MM.1S (cell line): ENCODE data around the gene EGFLAM.

Experiments used
- DNase-seq: peaks from one replicate; pipeline ENCODE4 v3.0.0-alpha.2; 2015
- H2AFZ ChIP-seq: fragments of 300-600 bp; sonication (generic); 2 replicates; pipeline ENCODE4 v1.6.0; 2016; ENCODE audit warnings: antibody characterized with exemption, low read length
- H3F3A ChIP-seq: fragments of 300-600 bp; sonication (generic); 2 replicates; pipeline ENCODE4 v1.6.1; 2016; ENCODE audit warnings: mild to moderate bottlenecking, antibody characterized with exemption, low read length, moderate library complexity, mixed read lengths; ENCODE audit not compliant: insufficient read depth
- H3K27ac ChIP-seq: fragments of 300-600 bp; sonication (generic); 2 replicates; pipeline ENCODE4 v1.5.1; 2016; ENCODE audit warnings: mild to moderate bottlenecking, low read length
- H3K27me3 ChIP-seq: fragments of 300-600 bp; sonication (generic); replicated peaks from 2 replicates; pipeline ENCODE4 v1.6.0; 2016; ENCODE audit warnings: low read length; ENCODE audit not compliant: insufficient read depth
- H3K36me3 ChIP-seq: fragments of 300-600 bp; sonication (generic); replicated peaks from 2 replicates; pipeline ENCODE4 v1.6.1; 2016; ENCODE audit warnings: mild to moderate bottlenecking, low read length, mixed read lengths; ENCODE audit not compliant: insufficient read depth
- H3K4me1 ChIP-seq: fragments of 300-600 bp; sonication (generic); 2 replicates; pipeline ENCODE4 v1.6.1; 2016; ENCODE audit warnings: low read length, mixed read lengths
- H3K4me2 ChIP-seq: fragments of 300-600 bp; sonication (generic); 2 replicates; pipeline ENCODE4 v1.6.0; 2016; ENCODE audit warnings: low read depth, low read length
- H3K4me3 ChIP-seq: fragments of 300-600 bp; sonication (generic); 2 replicates; pipeline ENCODE4 v1.5.1; 2016; ENCODE audit warnings: low read length, mixed read lengths
- H3K79me2 ChIP-seq: fragments of 300-600 bp; sonication (generic); 2 replicates; pipeline ENCODE4 v1.6.1; 2016; ENCODE audit warnings: mixed run types, low read length, mixed read lengths
- H3K9ac ChIP-seq: fragments of 300-600 bp; sonication (generic); 2 replicates; pipeline ENCODE4 v1.6.1; 2016; ENCODE audit warnings: low read length, mixed read lengths
- H3K9me2 ChIP-seq: fragments of 300-600 bp; sonication (generic); replicated peaks from 2 replicates; pipeline ENCODE4 v1.6.1; 2016; ENCODE audit warnings: mild to moderate bottlenecking, low read length, mixed read lengths; ENCODE audit not compliant: insufficient read depth
- H3K9me3 ChIP-seq: fragments of 300-600 bp; sonication (generic); replicated peaks from 2 replicates; pipeline ENCODE4 v1.6.1; 2016; ENCODE audit warnings: mild to moderate bottlenecking, low read length, mixed read lengths; ENCODE audit not compliant: insufficient read depth
- H4K20me1 ChIP-seq: fragments of 300-600 bp; sonication (generic); 2 replicates; pipeline ENCODE4 v1.6.1; 2016; ENCODE audit warnings: mild to moderate bottlenecking, low read length, moderate library complexity, mixed read lengths; ENCODE audit not compliant: insufficient read depth
- CTCF ChIP-seq: fragments of 300-600 bp; sonication (generic); IDR thresholded peaks from 2 replicates; pipeline ENCODE4 v1.5.1; 2016; ENCODE audit warnings: antibody characterized with exemption, low read length, mixed read lengths
- EZH2 ChIP-seq: fragments of 300-600 bp; sonication (generic); optimal IDR thresholded peaks from 2 replicates; pipeline ENCODE3; 2017; ENCODE audit warnings: low read depth, mild to moderate bottlenecking, antibody characterized with exemption, low read length, mixed read lengths
- EZH2phosphoT487 ChIP-seq: fragments of 300-600 bp; sonication (generic); IDR thresholded peaks from 2 replicates; pipeline ENCODE4 v1.6.1; 2018; ENCODE audit warnings: antibody characterized with exemption, low read length

The EGFLAM gene

GRCh38 chr5:38342261-38342660 is 83.9 kb downstream of the EGFLAM start:
- H3K4me3 ChIP-seq: no peak overlapping the region
- no peaks in the 10 kb centered on the region for H3F3A ChIP-seq
- no peaks in the 10 kb centered on the region for H3K9me2 ChIP-seq
- no peak for DNase-seq
- H4K20me1 ChIP-seq: no peaks in the 10 kb centered on the region
- H3K9ac ChIP-seq: no peak overlapping the region
- no peak overlapping the region for H2AFZ ChIP-seq
- H3K27ac ChIP-seq: no peak overlapping the region
- H3K4me1 ChIP-seq: no peaks in the 10 kb centered on the region
- no peaks in the 10 kb centered on the region for H3K36me3 ChIP-seq
- no peak for TF ChIP-seq EZH2
- no peak for TF ChIP-seq EZH2phosphoT487
- no peak for TF ChIP-seq CTCF
- H3K9me3 ChIP-seq: no peaks in the 10 kb centered on the region
- no peaks in the 10 kb centered on the region for H3K79me2 ChIP-seq
- no peak overlapping the region for H3K4me2 ChIP-seq
- no peaks in the 10 kb centered on the region for H3K27me3 ChIP-seq

GRCh38 chr5:38344891-38345290 is 86.5 kb downstream of the EGFLAM start:
- no peak for DNase-seq
- H3K9ac ChIP-seq: no peak overlapping the region
- no peak overlapping the region for H3K4me2 ChIP-seq
- no peaks in the 10 kb centered on the region for H3F3A ChIP-seq
- H3K4me3 ChIP-seq: no peak overlapping the region
- no peaks in the 10 kb centered on the region for H3K36me3 ChIP-seq
- H3K9me3 ChIP-seq: no peaks in the 10 kb centered on the region
- no peaks in the 10 kb centered on the region for H4K20me1 ChIP-seq
- H3K79me2 ChIP-seq: no peaks in the 10 kb centered on the region
- H3K27me3 ChIP-seq: no peaks in the 10 kb centered on the region
- no peaks in the 10 kb centered on the region for H3K9me2 ChIP-seq
- no peak overlapping the region for H3K27ac ChIP-seq
- no peaks in the 10 kb centered on the region for H3K4me1 ChIP-seq
- TF ChIP-seq EZH2phosphoT487: no peak
- no peak for TF ChIP-seq EZH2
- no peak for TF ChIP-seq CTCF
- no peak overlapping the region for H2AFZ ChIP-seq

- TF ChIP-seq EZH2 (no peak), CTCF (no peak), EZH2phosphoT487 (no peak)
- Histone ChIP-seq H3K9ac (no peak overlapping the region), H3F3A (no peaks in the 10 kb centered on the region), H3K79me2 (no peaks in the 10 kb centered on the region), H3K9me2 (no peaks in the 10 kb centered on the region), H3K9me3 (no peaks in the 10 kb centered on the region), H3K4me3 (no peak overlapping the region), H4K20me1 (no peaks in the 10 kb centered on the region), H3K4me2 (no peak overlapping the region), H3K27me3 (no peaks in the 10 kb centered on the region), H3K4me1 (no peaks in the 10 kb centered on the region), H3K27ac (no peak overlapping the region), H2AFZ (no peak overlapping the region), H3K36me3 (no peaks in the 10 kb centered on the region)
- DNase-seq: no peak
Observed at GRCh38 chr5:38346593-38346992, 88.2 kb downstream of the EGFLAM start.
